Activated naive CD4-positive, alpha-beta T cell treated with anti-CD3 and anti-CD28 coated beads for 36 hours (primary cell): Measurements from ENCODE around the gene CHM. TPM values are rescaled to one million over a fixed set of nuclear protein-coding genes. Genes with fewer than 3 reads are reported as not detected.

ENCODE experiments used
- CTCF ChIA-PET: fragments of 350-600 bp; sonication (Branson Sonifier 250); formaldehyde crosslinking; loops from one replicate; lab custom pipeline; 2021; ENCODE audit warnings: antibody characterized with exemption; lab: Charles Lee
- DNase-seq: peaks from one replicate; pipeline ENCODE4 v3.0.0-alpha.2; 2020
- H3K27ac Mint-ChIP-seq: one replicate; pipeline ENCODE4 v1.8.0; 2021; ENCODE audit warnings: mild to moderate bottlenecking, mixed read lengths
- H3K27me3 Mint-ChIP-seq: one replicate; pipeline ENCODE4 v1.8.0; 2021; ENCODE audit warnings: low read depth, mixed read lengths
- H3K36me3 Mint-ChIP-seq: one replicate; pipeline ENCODE4 v1.8.0; 2021; ENCODE audit warnings: low read depth, mixed read lengths
- H3K4me1 Mint-ChIP-seq: one replicate; pipeline ENCODE4 v1.8.0; 2021; ENCODE audit warnings: low read depth, mixed read lengths
- H3K4me3 Mint-ChIP-seq: one replicate; pipeline ENCODE4 v1.8.0; 2021; ENCODE audit warnings: mild to moderate bottlenecking, moderate library complexity, mixed read lengths
- H3K9me3 Mint-ChIP-seq: one replicate; pipeline ENCODE4 v1.8.0; 2021; ENCODE audit warnings: mixed read lengths
- intact Hi-C: fragments of 100-400 bp; cut with micrococcal nuclease; formaldehyde crosslinking; loops from one replicate; pipeline ENCODE4 v1.15.1; 2023
- total RNA-seq, 2 experiments: library from RNA; stranded (reverse); gene quantifications; one replicate each; pipeline ENCODE4 v1.2.3, GENCODE V29; 2021

The CHM gene, protein sequence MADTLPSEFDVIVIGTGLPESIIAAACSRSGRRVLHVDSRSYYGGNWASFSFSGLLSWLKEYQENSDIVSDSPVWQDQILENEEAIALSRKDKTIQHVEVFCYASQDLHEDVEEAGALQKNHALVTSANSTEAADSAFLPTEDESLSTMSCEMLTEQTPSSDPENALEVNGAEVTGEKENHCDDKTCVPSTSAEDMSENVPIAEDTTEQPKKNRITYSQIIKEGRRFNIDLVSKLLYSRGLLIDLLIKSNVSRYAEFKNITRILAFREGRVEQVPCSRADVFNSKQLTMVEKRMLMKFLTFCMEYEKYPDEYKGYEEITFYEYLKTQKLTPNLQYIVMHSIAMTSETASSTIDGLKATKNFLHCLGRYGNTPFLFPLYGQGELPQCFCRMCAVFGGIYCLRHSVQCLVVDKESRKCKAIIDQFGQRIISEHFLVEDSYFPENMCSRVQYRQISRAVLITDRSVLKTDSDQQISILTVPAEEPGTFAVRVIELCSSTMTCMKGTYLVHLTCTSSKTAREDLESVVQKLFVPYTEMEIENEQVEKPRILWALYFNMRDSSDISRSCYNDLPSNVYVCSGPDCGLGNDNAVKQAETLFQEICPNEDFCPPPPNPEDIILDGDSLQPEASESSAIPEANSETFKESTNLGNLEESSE
- total RNA-seq: 10 to 100 TPM in 1 of 2 experiments, 1 to 10 TPM in 1; 9.9 to 13.6 TPM

DNA sequence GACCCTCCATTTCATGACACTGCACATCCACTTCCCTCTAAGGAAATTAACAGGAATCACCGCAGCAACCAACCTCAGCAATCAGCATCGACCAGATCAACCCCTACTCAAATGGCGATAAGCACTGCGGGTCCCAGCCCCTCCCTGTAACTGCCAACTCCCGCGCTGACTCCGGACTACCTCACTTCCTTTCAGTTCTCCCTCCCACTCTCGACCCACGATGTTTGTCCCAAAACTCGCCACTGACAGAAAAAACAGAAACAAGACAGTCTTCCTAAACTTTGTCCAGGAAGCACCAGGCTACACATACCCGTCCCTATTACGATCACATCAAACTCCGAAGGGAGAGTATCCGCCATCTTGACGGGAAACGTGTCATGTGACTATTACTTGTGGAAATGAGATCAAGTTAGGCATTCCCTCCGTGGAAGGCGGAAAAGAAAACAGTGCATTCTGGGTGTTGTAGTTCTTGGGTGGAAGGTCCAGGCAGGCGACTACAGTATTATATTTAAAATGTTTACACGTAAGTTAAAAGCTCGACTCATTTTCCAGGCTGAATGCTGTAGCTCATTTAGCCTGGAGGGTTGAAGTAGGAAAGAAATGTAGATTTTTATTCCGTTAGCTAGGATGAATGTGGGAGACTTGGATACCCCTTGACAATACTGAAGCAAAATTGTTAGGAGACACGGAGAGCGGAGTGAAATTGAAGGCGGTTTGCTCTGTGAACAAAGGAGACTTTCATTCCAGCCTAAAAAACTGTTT, at the start of gene CHM:
TSS of gene CHM (minus strand) at position 385 of the 762 bp plus-strand sequence. CDS start at position 359, 26 bp downstream.
- DNase-seq: peak; percentile 70
- CTCF ChIA-PET: no interaction called here
- Mint-ChIP-seq H3K27ac (no peak within 1 kb of the TSS), H3K36me3 (no peaks in the 10 kb centered on the region), H3K27me3 (no peaks in the 10 kb centered on the region), H3K4me1 (peaks cover 13% of the 10 kb centered on the region), H3K9me3 (no peaks in the 10 kb centered on the region), H3K4me3 (peak within 1 kb of the TSS; percentile 43)
- intact Hi-C loops: loop anchor here (2.0 kb wide), 1 partner anchor 1045 kb away; the partner anchor contains the start of gene APOOL

DNA sequence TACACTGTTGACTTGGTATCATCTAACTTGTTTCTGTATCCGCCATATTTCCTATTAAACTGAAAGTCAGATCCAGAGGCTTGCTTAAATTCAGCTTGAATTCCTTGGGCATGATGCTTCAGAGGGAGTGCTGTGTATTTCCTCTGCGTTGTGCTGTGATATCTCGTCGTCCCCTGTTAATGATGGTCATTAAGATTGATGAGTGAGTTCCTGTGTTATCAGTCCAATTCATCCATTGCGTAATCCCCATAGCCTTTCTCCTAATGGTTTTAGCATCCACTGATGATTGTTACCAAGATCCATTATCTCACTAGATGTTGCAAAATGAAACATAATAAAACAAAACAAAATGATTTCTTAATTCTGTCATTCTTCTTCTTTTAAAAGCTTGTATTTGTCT, 31.3 kb upstream of the CHM start:
- H3K4me3 Mint-ChIP-seq: no peak overlapping the region
- intact Hi-C loops: no loop called here
- peaks cover 13% of the 10 kb centered on the region for H3K27me3 Mint-ChIP-seq
- no peak overlapping the region for H3K27ac Mint-ChIP-seq
- no peak for DNase-seq
- no peaks in the 10 kb centered on the region for H3K4me1 Mint-ChIP-seq
- peaks cover 4% of the 10 kb centered on the region for H3K9me3 Mint-ChIP-seq
- CTCF ChIA-PET: no interaction called here
- H3K36me3 Mint-ChIP-seq: no peaks in the 10 kb centered on the region

DNA sequence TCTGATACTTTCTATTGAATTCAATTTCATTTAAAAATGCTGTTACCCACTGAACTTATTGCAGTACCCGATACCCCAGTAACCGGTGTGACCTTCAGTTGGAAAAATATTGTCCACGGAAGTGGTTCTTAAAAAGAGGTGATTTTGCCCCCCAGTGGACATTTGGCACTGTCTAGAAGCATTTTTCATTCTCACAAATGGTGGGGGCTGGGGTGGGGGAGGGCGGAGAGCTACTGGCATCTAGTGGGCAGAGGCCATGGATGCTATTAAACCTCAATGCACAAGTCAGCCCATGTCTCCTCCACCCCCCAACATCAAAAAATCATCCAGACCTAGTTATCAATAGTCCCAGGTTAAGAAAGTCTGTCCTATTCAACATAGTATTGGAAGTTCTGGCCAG, 19.6 kb upstream of the CHM start:
- Mint-ChIP-seq H3K27ac (no peak overlapping the region), H3K4me1 (no peaks in the 10 kb centered on the region)

DNA sequence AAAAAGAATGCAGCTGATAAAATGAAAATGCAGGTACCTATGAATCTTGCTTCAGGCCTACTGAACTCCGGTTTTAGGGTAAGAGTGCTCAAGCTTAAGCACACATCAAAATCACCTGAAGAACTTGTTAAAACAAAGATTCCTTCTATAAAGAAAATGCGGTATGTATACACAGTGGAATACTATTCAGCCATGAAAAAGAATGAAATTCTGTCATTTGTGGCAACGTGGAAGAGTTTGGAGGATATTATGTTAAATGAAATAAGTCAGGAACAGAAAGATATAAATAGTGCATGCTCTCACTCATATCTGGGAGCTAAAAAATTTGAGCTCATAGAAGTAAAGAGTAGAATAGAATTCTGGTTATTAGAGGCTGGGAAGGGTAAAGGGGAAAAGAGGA, 14.0 kb upstream of the CHM start:
- CTCF ChIA-PET: no interaction called here

More for the DNA sequence above, 19.6 kb upstream of the CHM start:
- DNase-seq: no peak
- no peaks in the 10 kb centered on the region for H3K36me3 Mint-ChIP-seq
- H3K4me3 Mint-ChIP-seq: no peak overlapping the region
- no peaks in the 10 kb centered on the region for H3K27me3 Mint-ChIP-seq
- no peaks in the 10 kb centered on the region for H3K9me3 Mint-ChIP-seq
- CTCF ChIA-PET: no interaction called here
- intact Hi-C loops: loop anchor here (10.0 kb wide), 1 partner anchor 212 kb away; no protein-coding TSS in a partner anchor

DNA sequence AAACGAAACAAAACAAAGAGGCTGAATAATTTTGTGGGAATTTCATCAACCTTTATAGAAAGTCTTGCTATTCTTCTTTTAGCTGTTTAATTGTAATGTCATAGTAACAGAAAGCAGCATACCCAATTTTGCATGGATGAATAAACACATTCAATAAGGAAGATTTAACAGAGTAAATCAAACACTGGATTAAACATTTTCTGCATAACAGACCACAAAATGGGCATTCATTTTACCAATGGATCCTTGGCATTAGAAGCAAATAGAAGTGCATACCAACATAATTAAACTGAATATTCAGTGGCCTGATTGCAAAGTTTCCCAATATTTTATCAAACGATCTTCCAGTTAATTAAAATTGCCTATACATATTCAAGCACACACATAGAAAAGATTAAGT, 4.4 kb upstream of the CHM start:
- Mint-ChIP-seq H3K4me1 (peaks cover 4% of the 10 kb centered on the region), H3K27ac (no peak overlapping the region), H3K9me3 (no peaks in the 10 kb centered on the region), H3K27me3 (no peaks in the 10 kb centered on the region), H3K4me3 (no peak overlapping the region), H3K36me3 (no peaks in the 10 kb centered on the region)
- intact Hi-C loops: no loop called here
- CTCF ChIA-PET: no interaction called here
- no peak for DNase-seq

More for the DNA sequence above, 14.0 kb upstream of the CHM start:
- Mint-ChIP-seq H3K27ac (no peak overlapping the region), H3K27me3 (peaks cover 3% of the 10 kb centered on the region), H3K4me1 (no peaks in the 10 kb centered on the region), H3K36me3 (no peaks in the 10 kb centered on the region), H3K4me3 (no peak overlapping the region), H3K9me3 (no peaks in the 10 kb centered on the region)
- intact Hi-C loops: loop anchor here (10.0 kb wide), 1 partner anchor 207 kb away; no protein-coding TSS in a partner anchor
- DNase-seq: no peak

DNA sequence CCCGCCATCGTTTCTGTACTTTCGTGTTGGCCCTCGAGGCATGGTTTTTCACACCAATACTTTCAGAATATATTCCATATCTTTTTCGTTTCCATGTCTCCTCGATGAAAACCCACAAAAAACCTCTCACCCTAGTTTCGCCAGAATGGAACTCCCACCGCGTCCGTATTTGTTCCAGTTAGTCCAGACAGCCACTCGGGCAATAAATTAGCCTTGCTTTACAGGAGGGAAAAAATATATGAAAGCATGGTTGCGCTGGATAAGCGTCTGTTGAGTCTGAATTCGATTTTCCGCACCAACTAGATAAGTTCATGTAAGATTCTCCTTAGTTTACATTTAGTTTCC, 550 bp upstream of the CHM start:
- peaks cover 13% of the 10 kb centered on the region for H3K4me1 Mint-ChIP-seq
- CTCF ChIA-PET: no interaction called here
- no peak overlapping the region for H3K27ac Mint-ChIP-seq
- H3K36me3 Mint-ChIP-seq: no peaks in the 10 kb centered on the region
- intact Hi-C loops: loop anchor here (2.0 kb wide), 1 partner anchor 1045 kb away; the partner anchor contains the start of gene APOOL
- no peaks in the 10 kb centered on the region for H3K27me3 Mint-ChIP-seq
- no peak for DNase-seq
- no peak overlapping the region for H3K4me3 Mint-ChIP-seq
- H3K9me3 Mint-ChIP-seq: no peaks in the 10 kb centered on the region

DNA sequence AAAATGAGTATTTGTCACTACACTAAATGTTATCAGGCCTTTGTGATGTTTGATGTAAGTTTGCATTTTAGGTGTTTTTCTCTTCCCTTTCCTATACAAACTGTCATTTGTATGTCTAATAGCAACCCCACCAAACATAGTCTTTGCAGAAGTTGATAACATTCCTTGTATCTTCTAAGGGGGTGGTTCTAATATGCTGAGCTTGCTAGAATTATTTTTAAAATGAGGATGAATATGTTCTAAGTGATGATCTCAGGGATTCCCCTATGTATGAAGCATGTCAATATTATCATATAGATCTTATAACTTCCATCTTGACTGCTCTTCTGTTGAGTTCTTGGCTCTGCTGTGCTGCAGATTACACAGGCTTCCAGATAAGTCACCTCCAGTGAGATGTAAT, 3.1 kb downstream of the CHM start:
- peaks cover 20% of the 10 kb centered on the region for H3K4me1 Mint-ChIP-seq
- no peaks in the 10 kb centered on the region for H3K36me3 Mint-ChIP-seq
- no peak for DNase-seq
- CTCF ChIA-PET: no interaction called here
- no peaks in the 10 kb centered on the region for H3K9me3 Mint-ChIP-seq
- H3K27me3 Mint-ChIP-seq: no peaks in the 10 kb centered on the region
- H3K4me3 Mint-ChIP-seq: no peak overlapping the region
- intact Hi-C loops: no loop called here
- H3K27ac Mint-ChIP-seq: no peak overlapping the region

DNA sequence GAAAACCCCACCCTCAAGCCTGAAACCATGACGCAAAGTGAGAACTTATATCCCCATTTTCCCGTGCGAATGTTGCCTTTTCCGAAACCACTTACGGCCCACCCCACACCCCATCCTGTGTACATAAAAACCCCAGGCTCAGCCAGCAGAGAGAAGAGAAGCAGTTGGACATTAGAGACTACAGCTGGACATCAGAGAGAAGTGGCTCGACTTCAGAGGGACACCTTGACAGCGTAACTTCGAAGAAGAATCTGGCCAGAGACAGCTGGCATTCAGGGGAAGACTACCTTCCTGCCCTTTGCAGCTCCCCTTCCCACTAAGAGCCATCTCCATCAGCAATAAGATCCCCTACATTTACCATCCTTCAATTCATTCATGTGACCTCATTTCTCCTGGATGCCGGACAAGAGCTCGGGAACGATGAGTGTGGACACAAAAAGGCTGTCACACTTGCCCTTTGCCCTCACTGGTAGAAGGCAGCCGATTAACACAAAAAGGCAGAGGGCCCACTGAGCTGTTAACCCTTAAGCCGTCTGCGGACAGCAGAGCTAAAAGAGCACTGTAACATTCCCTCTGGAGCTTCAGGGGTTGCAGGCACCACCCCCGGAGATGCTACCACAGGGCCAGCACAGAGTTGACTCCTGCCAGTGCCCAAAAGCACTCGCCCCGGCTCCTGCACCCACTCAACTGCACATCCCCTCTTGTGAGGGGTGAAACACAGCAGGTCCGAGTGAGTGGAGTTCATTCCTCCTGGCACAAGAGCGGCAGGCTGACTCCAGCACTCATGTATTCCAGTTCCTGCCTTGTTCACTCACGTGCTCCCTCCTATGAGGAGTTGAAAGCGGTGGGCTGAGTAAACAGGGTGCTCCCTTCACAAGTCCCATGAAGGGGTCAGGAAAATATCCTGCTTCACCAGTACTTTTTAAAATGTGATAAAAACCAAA, 7.5 kb downstream of the CHM start:
- H3K4me1 Mint-ChIP-seq: peaks cover 21% of the 10 kb centered on the region
- no peak overlapping the region for H3K4me3 Mint-ChIP-seq
- H3K9me3 Mint-ChIP-seq: no peaks in the 10 kb centered on the region
- no peak for DNase-seq
- CTCF ChIA-PET: no interaction called here
- intact Hi-C loops: no loop called here
- H3K27me3 Mint-ChIP-seq: no peaks in the 10 kb centered on the region
- H3K27ac Mint-ChIP-seq: no peak overlapping the region
- H3K36me3 Mint-ChIP-seq: peaks cover 4% of the 10 kb centered on the region

DNA sequence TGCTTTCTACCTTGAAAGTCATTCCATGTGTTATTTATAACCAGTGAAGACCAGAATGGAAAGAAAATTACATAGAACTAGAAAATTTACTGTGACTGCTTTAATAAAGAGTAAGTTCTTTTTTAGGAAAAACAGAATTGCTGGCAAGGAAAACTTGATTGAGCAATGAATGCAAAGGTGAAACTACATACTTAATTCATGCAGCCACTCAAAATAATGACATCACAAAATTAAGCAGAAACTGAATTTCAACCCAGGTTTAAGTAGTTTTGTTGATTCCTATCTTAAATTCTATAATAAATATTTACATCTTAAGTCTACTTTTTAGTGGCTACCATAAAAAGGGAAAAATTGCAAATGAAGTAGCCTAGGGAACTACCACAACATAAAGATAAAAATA, 14.0 kb downstream of the CHM start:
- intact Hi-C loops: no loop called here
- no peaks in the 10 kb centered on the region for H3K27me3 Mint-ChIP-seq
- CTCF ChIA-PET: no interaction called here
- DNase-seq: no peak
- peaks cover 25% of the 10 kb centered on the region for H3K4me1 Mint-ChIP-seq
- no peak overlapping the region for H3K27ac Mint-ChIP-seq
- H3K36me3 Mint-ChIP-seq: peaks cover 6% of the 10 kb centered on the region
- no peaks in the 10 kb centered on the region for H3K9me3 Mint-ChIP-seq
- no peak overlapping the region for H3K4me3 Mint-ChIP-seq

DNA sequence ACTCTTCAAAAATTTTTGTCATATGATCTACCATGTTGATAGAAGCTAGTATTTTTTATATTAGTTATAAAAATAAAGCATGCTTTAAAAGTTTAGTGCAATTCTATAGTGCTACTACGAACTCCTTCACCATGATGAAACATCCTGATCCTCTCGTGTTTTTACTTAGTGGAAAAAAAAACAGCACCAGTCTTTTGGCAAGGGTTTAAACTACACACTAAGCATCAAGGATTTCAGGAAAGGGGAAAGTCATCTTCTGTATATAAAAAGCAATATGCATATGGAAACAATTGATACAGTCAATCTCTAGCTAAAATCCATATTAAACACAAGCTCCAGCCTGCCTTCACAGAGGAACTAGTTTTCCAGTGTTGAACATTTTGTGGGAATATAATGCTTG, 18.7 kb downstream of the CHM start:
- no peaks in the 10 kb centered on the region for H3K27me3 Mint-ChIP-seq
- no peak overlapping the region for H3K4me3 Mint-ChIP-seq
- CTCF ChIA-PET: no interaction called here
- DNase-seq: no peak
- intact Hi-C loops: no loop called here
- H3K27ac Mint-ChIP-seq: no peak overlapping the region
- no peaks in the 10 kb centered on the region for H3K36me3 Mint-ChIP-seq
- no peaks in the 10 kb centered on the region for H3K9me3 Mint-ChIP-seq
- H3K4me1 Mint-ChIP-seq: peaks cover 7% of the 10 kb centered on the region

DNA sequence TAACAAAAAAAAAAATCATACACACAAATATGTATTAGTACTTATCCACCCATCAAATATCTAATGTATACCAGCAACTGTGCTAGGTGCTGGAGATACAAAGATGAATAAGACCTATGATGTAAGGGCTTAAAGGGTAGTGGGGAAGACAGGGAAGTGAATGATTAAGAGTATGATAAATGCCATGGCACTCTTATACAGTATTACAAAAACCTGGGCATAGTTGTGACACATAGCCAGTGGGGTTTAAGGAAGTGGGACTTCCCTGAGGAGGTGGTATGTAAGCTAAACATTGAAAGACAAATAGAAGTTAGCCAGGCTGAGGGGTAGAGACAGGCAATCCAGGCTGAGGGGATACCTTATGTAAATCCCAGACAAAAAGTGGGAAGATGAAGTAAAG, 23.5 kb downstream of the CHM start:
- Mint-ChIP-seq H3K4me1 (peaks cover 2% of the 10 kb centered on the region), H3K27me3 (no peaks in the 10 kb centered on the region), H3K27ac (no peak overlapping the region), H3K4me3 (no peak overlapping the region), H3K9me3 (no peaks in the 10 kb centered on the region), H3K36me3 (peaks cover 2% of the 10 kb centered on the region)
- intact Hi-C loops: no loop called here
- no peak for DNase-seq
- CTCF ChIA-PET: no interaction called here
